ENCODE data around the gene NDUFS4. TPM values are rescaled to one million over a fixed set of nuclear protein-coding genes. Genes with fewer than 3 reads are reported as not detected.

NDUFS4 gene
- total and polyA plus RNA-seq, 2 donors (not counting 1 experiment from before 2014, with no cell fraction given): 147 to 194 TPM

- Histone ChIP-seq H3K4me1 (ENCODE audit: control insufficient read depth, extremely low read depth, insufficient read depth, low read length) (no peaks in the 10 kb centered on the region), H3K9me3 (ENCODE audit: control insufficient read depth, insufficient read depth, low read depth, low read length) (no peaks in the 10 kb centered on the region), H2AFZ (ENCODE audit: low read length) (no peak overlapping the region), H3K79me2 (ENCODE audit: control insufficient read depth, insufficient read depth, low read length) (no peaks in the 10 kb centered on the region), H3K4me3 (replicated peaks in 1 of 4; ENCODE audit: control extremely low read depth in 1 of 4, insufficient read depth in 1 of 4, low read depth in 3 of 4, low read length in 4 of 4) (no peak overlapping the region), H4K20me1 (ENCODE audit: control insufficient read depth, extremely low read depth, insufficient read depth, low read length) (no peaks in the 10 kb centered on the region), H3K27ac (ENCODE audit: insufficient read depth, low read length) (no peak overlapping the region), H3K36me3 (ENCODE audit: control insufficient read depth, insufficient read depth, low read length) (no peaks in the 10 kb centered on the region), H3K4me2 (ENCODE audit: extremely low read depth, insufficient read depth, low read length) (no peak overlapping the region), H3K27me3 (ENCODE audit: control insufficient read depth, insufficient read depth, low read length) (no peaks in the 10 kb centered on the region), H3K9ac (ENCODE audit: insufficient read depth, low read length) (no peak overlapping the region)
- DNase-seq (ENCODE audit: low read depth in 2 of 2): no peak
- no peak for TF ChIP-seq CTCF (conservative IDR thresholded peaks at IDR 0.05 in 1 of 2, IDR thresholded peaks at IDR 0.05 in 1 of 2; ENCODE audit: low read depth in 1 of 2, low read length in 2 of 2)
- no peak for TF ChIP-seq EZH2 (IDR thresholded peaks at IDR 0.05; ENCODE audit: low read length, missing control alignments)
Measured at GRCh38 chr5:53549792-53550191, 10.6 kb upstream of the NDUFS4 start.

GRCh38 chr5:53552561-53552960 lies 7.9 kb upstream of the NDUFS4 start:
- H3K9ac ChIP-seq (ENCODE audit: insufficient read depth, low read length): no peak overlapping the region
- no peak overlapping the region for H2AFZ ChIP-seq (ENCODE audit: low read length)
- no peak overlapping the region for H3K4me3 ChIP-seq (replicated peaks in 1 of 4; ENCODE audit: control extremely low read depth in 1 of 4, insufficient read depth in 1 of 4, low read depth in 3 of 4, low read length in 4 of 4)
- no peaks in the 10 kb centered on the region for H4K20me1 ChIP-seq (ENCODE audit: control insufficient read depth, extremely low read depth, insufficient read depth, low read length)
- DNase-seq (ENCODE audit: low read depth in 2 of 2): no peak
- TF ChIP-seq CTCF (conservative IDR thresholded peaks at IDR 0.05 in 1 of 2, IDR thresholded peaks at IDR 0.05 in 1 of 2; ENCODE audit: low read depth in 1 of 2, low read length in 2 of 2): no peak
- no peak for TF ChIP-seq EZH2 (IDR thresholded peaks at IDR 0.05; ENCODE audit: low read length, missing control alignments)
- no peak overlapping the region for H3K27ac ChIP-seq (ENCODE audit: insufficient read depth, low read length)
- H3K4me2 ChIP-seq (ENCODE audit: extremely low read depth, insufficient read depth, low read length): no peak overlapping the region
- H3K27me3 ChIP-seq (ENCODE audit: control insufficient read depth, insufficient read depth, low read length): no peaks in the 10 kb centered on the region
- no peaks in the 10 kb centered on the region for H3K4me1 ChIP-seq (ENCODE audit: control insufficient read depth, extremely low read depth, insufficient read depth, low read length)
- H3K9me3 ChIP-seq (ENCODE audit: control insufficient read depth, insufficient read depth, low read depth, low read length): no peaks in the 10 kb centered on the region
- no peaks in the 10 kb centered on the region for H3K36me3 ChIP-seq (ENCODE audit: control insufficient read depth, insufficient read depth, low read length)
- no peaks in the 10 kb centered on the region for H3K79me2 ChIP-seq (ENCODE audit: control insufficient read depth, insufficient read depth, low read length)

- TF ChIP-seq CTCF (conservative IDR thresholded peaks at IDR 0.05 in 1 of 2, IDR thresholded peaks at IDR 0.05 in 1 of 2; ENCODE audit: low read depth in 1 of 2, low read length in 2 of 2) (no peak), EZH2 (IDR thresholded peaks at IDR 0.05; ENCODE audit: low read length, missing control alignments) (no peak)
- no peak overlapping the region for H2AFZ ChIP-seq (ENCODE audit: low read length)
- no peak overlapping the region for H3K9ac ChIP-seq (ENCODE audit: insufficient read depth, low read length)
- H3K4me1 ChIP-seq (ENCODE audit: control insufficient read depth, extremely low read depth, insufficient read depth, low read length): no peaks in the 10 kb centered on the region
- no peak overlapping the region for H3K27ac ChIP-seq (ENCODE audit: insufficient read depth, low read length)
- no peak overlapping the region for H3K4me3 ChIP-seq (replicated peaks in 1 of 4; ENCODE audit: control extremely low read depth in 1 of 4, insufficient read depth in 1 of 4, low read depth in 3 of 4, low read length in 4 of 4)
- no peaks in the 10 kb centered on the region for H3K36me3 ChIP-seq (ENCODE audit: control insufficient read depth, insufficient read depth, low read length)
- H3K27me3 ChIP-seq (ENCODE audit: control insufficient read depth, insufficient read depth, low read length): no peaks in the 10 kb centered on the region
- no peak overlapping the region for H3K4me2 ChIP-seq (ENCODE audit: extremely low read depth, insufficient read depth, low read length)
- DNase-seq (ENCODE audit: low read depth in 2 of 2): no peak
- H3K79me2 ChIP-seq (ENCODE audit: control insufficient read depth, insufficient read depth, low read length): no peaks in the 10 kb centered on the region
- no peaks in the 10 kb centered on the region for H4K20me1 ChIP-seq (ENCODE audit: control insufficient read depth, extremely low read depth, insufficient read depth, low read length)
- H3K9me3 ChIP-seq (ENCODE audit: control insufficient read depth, insufficient read depth, low read depth, low read length): no peaks in the 10 kb centered on the region
Measured at GRCh38 chr5:53554444-53554843, 6.0 kb upstream of the NDUFS4 start.

Data from fibroblast of lung (primary cell).